HepG2 (cell line): ENCODE measurements around the gene HTR7.

Source experiments
- NCOR1 ChIP-seq: fragments of 200-600 bp; sonication (generic); IDR thresholded peaks from 2 replicates; pipeline ENCODE4 v1.7.0; 2017; ENCODE audit warnings: antibody characterized with exemption, low read length, borderline replicate concordance
- NFE2 ChIP-seq: sonication (generic); formaldehyde crosslinking; IDR thresholded peaks from 2 replicates; pipeline ENCODE4 v1.4.0; 2020; ENCODE audit warnings: missing genetic modification reagents
- NKX3-1 ChIP-seq: sonication (generic); formaldehyde crosslinking; IDR thresholded peaks from 2 replicates; pipeline ENCODE4 v1.5.0; 2020; ENCODE audit warnings: missing genetic modification reagents
- NR1H2 ChIP-seq: sonication (generic); formaldehyde crosslinking; IDR thresholded peaks from 2 replicates; pipeline ENCODE4 v1.8.1; 2022; ENCODE audit warnings: low read depth, missing genetic modification reagents, borderline replicate concordance
- POLR2AphosphoS2 ChIP-seq: IDR thresholded peaks from 2 replicates; pipeline ENCODE4 v1.6.1; 2011; ENCODE audit warnings: low read depth, low read length, improper control_type of control experiment
- ZNF3 ChIP-seq: IDR thresholded peaks from 2 replicates; pipeline ENCODE4 v1.7.0; 2017; ENCODE audit warnings: inconsistent platforms
- TF ChIP-seq, protein P1 (sequence below): fragments of 450-650 bp; IDR thresholded peaks from 2 replicates; pipeline ENCODE4 v1.6.1; 2017; ENCODE audit warnings: mild to moderate bottlenecking
- TF ChIP-seq, protein P2 (sequence below): sonication (generic); formaldehyde crosslinking; IDR thresholded peaks from 2 replicates; pipeline ENCODE4 v1.4.0; 2020; ENCODE audit warnings: missing genetic modification reagents
- TF ChIP-seq, protein P3 (sequence below), 2 experiments: IDR thresholded peaks; 2 replicates each; pipeline ENCODE4 v1.6.1; 2011 to 2012; ENCODE audit warnings: low read length in 2 of 2, borderline replicate concordance in 1 of 2, low read depth in 1 of 2, mild to moderate bottlenecking in 1 of 2, moderate library complexity in 1 of 2

DNA sequence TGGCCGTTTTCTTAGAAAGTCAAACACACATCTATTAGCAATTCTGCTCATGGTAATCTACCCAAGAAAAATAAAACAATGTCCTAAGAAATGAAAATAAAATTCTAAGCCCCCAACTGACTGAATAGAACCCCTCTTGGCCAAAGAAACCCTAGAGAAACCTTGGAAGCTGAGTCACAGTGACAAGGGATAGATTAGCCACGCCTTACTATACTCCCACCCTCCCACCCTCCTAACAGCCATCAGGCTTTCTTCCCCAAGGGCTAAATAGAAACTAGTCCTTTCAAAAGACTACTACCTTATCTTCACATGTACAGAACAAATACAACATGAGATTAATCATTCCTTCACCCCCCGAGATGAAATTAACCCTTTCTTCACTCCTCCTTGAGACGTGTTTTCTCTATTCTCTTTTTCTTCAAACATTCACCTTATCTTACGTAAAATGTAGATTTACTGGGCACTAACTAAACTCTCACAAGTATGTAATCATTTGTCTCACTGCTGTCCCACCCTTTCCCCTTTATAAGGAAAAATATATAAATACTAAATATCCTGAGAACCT, 57.5 kb downstream of the HTR7 start:
- TF ChIP-seq, protein P1, sequence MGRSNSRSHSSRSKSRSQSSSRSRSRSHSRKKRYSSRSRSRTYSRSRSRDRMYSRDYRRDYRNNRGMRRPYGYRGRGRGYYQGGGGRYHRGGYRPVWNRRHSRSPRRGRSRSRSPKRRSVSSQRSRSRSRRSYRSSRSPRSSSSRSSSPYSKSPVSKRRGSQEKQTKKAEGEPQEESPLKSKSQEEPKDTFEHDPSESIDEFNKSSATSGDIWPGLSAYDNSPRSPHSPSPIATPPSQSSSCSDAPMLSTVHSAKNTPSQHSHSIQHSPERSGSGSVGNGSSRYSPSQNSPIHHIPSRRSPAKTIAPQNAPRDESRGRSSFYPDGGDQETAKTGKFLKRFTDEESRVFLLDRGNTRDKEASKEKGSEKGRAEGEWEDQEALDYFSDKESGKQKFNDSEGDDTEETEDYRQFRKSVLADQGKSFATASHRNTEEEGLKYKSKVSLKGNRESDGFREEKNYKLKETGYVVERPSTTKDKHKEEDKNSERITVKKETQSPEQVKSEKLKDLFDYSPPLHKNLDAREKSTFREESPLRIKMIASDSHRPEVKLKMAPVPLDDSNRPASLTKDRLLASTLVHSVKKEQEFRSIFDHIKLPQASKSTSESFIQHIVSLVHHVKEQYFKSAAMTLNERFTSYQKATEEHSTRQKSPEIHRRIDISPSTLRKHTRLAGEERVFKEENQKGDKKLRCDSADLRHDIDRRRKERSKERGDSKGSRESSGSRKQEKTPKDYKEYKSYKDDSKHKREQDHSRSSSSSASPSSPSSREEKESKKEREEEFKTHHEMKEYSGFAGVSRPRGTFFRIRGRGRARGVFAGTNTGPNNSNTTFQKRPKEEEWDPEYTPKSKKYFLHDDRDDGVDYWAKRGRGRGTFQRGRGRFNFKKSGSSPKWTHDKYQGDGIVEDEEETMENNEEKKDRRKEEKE, result no peak
- TF ChIP-seq NKX3-1 (CRISPR knock-in tag) (no peak), ZNF3 (CRISPR knock-in tag) (no peak), NR1H2 (CRISPR knock-in tag) (no peak), POLR2AphosphoS2 (no peak), NCOR1 (no peak), NFE2 (no peak)
- TF ChIP-seq, protein P2, sequence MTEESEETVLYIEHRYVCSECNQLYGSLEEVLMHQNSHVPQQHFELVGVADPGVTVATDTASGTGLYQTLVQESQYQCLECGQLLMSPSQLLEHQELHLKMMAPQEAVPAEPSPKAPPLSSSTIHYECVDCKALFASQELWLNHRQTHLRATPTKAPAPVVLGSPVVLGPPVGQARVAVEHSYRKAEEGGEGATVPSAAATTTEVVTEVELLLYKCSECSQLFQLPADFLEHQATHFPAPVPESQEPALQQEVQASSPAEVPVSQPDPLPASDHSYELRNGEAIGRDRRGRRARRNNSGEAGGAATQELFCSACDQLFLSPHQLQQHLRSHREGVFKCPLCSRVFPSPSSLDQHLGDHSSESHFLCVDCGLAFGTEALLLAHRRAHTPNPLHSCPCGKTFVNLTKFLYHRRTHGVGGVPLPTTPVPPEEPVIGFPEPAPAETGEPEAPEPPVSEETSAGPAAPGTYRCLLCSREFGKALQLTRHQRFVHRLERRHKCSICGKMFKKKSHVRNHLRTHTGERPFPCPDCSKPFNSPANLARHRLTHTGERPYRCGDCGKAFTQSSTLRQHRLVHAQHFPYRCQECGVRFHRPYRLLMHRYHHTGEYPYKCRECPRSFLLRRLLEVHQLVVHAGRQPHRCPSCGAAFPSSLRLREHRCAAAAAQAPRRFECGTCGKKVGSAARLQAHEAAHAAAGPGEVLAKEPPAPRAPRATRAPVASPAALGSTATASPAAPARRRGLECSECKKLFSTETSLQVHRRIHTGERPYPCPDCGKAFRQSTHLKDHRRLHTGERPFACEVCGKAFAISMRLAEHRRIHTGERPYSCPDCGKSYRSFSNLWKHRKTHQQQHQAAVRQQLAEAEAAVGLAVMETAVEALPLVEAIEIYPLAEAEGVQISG (CRISPR knock-in tag), result no peak
- TF ChIP-seq, protein P3, sequence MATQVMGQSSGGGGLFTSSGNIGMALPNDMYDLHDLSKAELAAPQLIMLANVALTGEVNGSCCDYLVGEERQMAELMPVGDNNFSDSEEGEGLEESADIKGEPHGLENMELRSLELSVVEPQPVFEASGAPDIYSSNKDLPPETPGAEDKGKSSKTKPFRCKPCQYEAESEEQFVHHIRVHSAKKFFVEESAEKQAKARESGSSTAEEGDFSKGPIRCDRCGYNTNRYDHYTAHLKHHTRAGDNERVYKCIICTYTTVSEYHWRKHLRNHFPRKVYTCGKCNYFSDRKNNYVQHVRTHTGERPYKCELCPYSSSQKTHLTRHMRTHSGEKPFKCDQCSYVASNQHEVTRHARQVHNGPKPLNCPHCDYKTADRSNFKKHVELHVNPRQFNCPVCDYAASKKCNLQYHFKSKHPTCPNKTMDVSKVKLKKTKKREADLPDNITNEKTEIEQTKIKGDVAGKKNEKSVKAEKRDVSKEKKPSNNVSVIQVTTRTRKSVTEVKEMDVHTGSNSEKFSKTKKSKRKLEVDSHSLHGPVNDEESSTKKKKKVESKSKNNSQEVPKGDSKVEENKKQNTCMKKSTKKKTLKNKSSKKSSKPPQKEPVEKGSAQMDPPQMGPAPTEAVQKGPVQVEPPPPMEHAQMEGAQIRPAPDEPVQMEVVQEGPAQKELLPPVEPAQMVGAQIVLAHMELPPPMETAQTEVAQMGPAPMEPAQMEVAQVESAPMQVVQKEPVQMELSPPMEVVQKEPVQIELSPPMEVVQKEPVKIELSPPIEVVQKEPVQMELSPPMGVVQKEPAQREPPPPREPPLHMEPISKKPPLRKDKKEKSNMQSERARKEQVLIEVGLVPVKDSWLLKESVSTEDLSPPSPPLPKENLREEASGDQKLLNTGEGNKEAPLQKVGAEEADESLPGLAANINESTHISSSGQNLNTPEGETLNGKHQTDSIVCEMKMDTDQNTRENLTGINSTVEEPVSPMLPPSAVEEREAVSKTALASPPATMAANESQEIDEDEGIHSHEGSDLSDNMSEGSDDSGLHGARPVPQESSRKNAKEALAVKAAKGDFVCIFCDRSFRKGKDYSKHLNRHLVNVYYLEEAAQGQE (IDR thresholded peaks at IDR 0.05; ENCODE audit: borderline replicate concordance in 1 of 2, low read depth in 1 of 2, low read length in 2 of 2), result no peak
